HCT116 (cell line): Measurements from ENCODE around the gene SCG5. TPM values are rescaled to one million over a fixed set of nuclear protein-coding genes. Genes with fewer than 3 reads are reported as not detected.

ENCODE experiments used
- ATAC-seq: fragments of 200-7000 bp; cut with Tn5 transposase; 2 replicates; pipeline ENCODE4 v1.9.1; 2020; ENCODE audit warnings: mild to moderate bottlenecking, moderate library complexity
- BruUV-seq: library from RNA; stranded (reverse); fragments of 400-500 nt; replicated peaks from 2 replicates; lab custom pipeline; 2021; lab: Mats Ljungman, UMichigan
- CTCF ChIA-PET: fragments of 300-600 bp; sonication (Branson Sonifier 250); formaldehyde crosslinking; loops from one replicate; lab custom pipeline; 2021; ENCODE audit warnings: antibody characterized with exemption; lab: Charles Lee
- POLR2A ChIA-PET: fragments of 300-600, 350-600 bp; sonication (Branson Sonifier 250); formaldehyde crosslinking; loops from one replicate; lab custom pipeline; 2021; ENCODE audit warnings: antibody characterized with exemption; lab: Charles Lee
- RAD21 ChIA-PET, 2 experiments: fragments of 300-600 bp; sonication (Branson Sonifier 250); formaldehyde crosslinking; loops; one replicate each; lab custom pipeline; 2023; ENCODE audit warnings: low total read pairs in 2 of 2; ENCODE audit not compliant: uncharacterized antibody in 2 of 2, unreplicated experiment in 2 of 2, low non-redundant PET in 1 of 2; lab: Charles Lee
- DNase-seq: peaks from one replicate; pipeline ENCODE4 v3.0.0-alpha.2; 2010; ENCODE audit warnings: low read depth, low spot score
- H2AFZ ChIP-seq: fragments of 200-600 bp; shearing (Covaris generic), sonication (generic); 2 replicates; pipeline ENCODE4 v1.6.1; 2017; ENCODE audit warnings: low read depth, mixed run types, mixed read lengths, antibody characterized with exemption, low read length; ENCODE audit not compliant: poor library complexity, severe bottlenecking
- H3K27ac ChIP-seq: 2 replicates; pipeline ENCODE4 v1.5.1; 2012; ENCODE audit warnings: low read depth, low read length
- H3K27me3 ChIP-seq: fragments of 200-600 bp; sonication (generic); 2 replicates; pipeline ENCODE4 v1.6.1; 2016; ENCODE audit warnings: mixed run types, low read length, mixed read lengths; ENCODE audit not compliant: insufficient read depth
- H3K36me3 ChIP-seq, 2 experiments: fragments of 200-500 bp in 1 of 2; fragments of 200-600 bp in 1 of 2; sonication (Bioruptor generic) in 1 of 2; sonication (generic) in 1 of 2; 2 replicates each; pipeline versions ENCODE4 v1.5.1 to v1.6.1; 2014 to 2016; ENCODE audit warnings: low read length in 2 of 2, inconsistent platforms in 1 of 2, mixed read lengths in 1 of 2, mixed run types in 1 of 2; ENCODE audit not compliant: insufficient read depth in 2 of 2, control insufficient read depth in 1 of 2
- H3K4me1 ChIP-seq, 2 experiments: fragments of 200-600 bp in 1 of 2; sonication (generic) in 1 of 2; 2 replicates each; pipeline versions ENCODE4 v1.5.1 to v1.6.1; 2012 to 2017; ENCODE audit warnings: low read length in 2 of 2, inconsistent platforms in 1 of 2, mild to moderate bottlenecking in 1 of 2, mixed read lengths in 1 of 2, mixed run types in 1 of 2, moderate library complexity in 1 of 2; ENCODE audit not compliant: insufficient read depth in 2 of 2, control insufficient read depth in 1 of 2
- H3K4me2 ChIP-seq: fragments of 200-600 bp; sonication (generic); 2 replicates; pipeline ENCODE4 v1.6.1; 2017; ENCODE audit warnings: mixed run types, low read length, mixed read lengths
- H3K4me3 ChIP-seq, 2 experiments: fragments of 200-600 bp in 1 of 2; sonication (generic) in 1 of 2; replicated peaks in 1 of 2; 2 replicates each; pipeline ENCODE4 v1.5.1; 2011 to 2016; ENCODE audit warnings: low read length in 2 of 2, control low read depth in 1 of 2, low read depth in 1 of 2, mild to moderate bottlenecking in 1 of 2, mixed read lengths in 1 of 2, mixed run types in 1 of 2
- H3K79me2 ChIP-seq: fragments of 200-600 bp; sonication (generic); 2 replicates; pipeline ENCODE4 v1.6.1; 2017; ENCODE audit warnings: mild to moderate bottlenecking, mixed run types, low read length, moderate library complexity, mixed read lengths; ENCODE audit not compliant: insufficient read depth
- H3K9ac ChIP-seq: fragments of 200-600 bp; sonication (generic); 2 replicates; pipeline ENCODE4 v1.6.1; 2016; ENCODE audit warnings: low read length, mixed read lengths
- H3K9me2 ChIP-seq: fragments of 200-600 bp; sonication (generic), shearing (Covaris generic); 2 replicates; pipeline ENCODE4 v1.6.1; 2017; ENCODE audit warnings: mixed run types, mild to moderate bottlenecking, moderate library complexity; ENCODE audit not compliant: insufficient read depth
- H3K9me3 ChIP-seq, 2 experiments: fragments of 200-500 bp in 1 of 2; fragments of 200-600 bp in 1 of 2; sonication (Bioruptor generic) in 1 of 2; sonication (generic) in 1 of 2; 2 replicates each; pipeline ENCODE4 v1.6.1; 2014 to 2017; ENCODE audit warnings: low read length in 2 of 2, mixed read lengths in 2 of 2, inconsistent platforms in 1 of 2, low read depth in 1 of 2, mild to moderate bottlenecking in 1 of 2, mixed run types in 1 of 2, moderate library complexity in 1 of 2; ENCODE audit not compliant: control insufficient read depth in 1 of 2, insufficient read depth in 1 of 2
- H4K20me1 ChIP-seq: fragments of 200-600 bp; sonication (generic), shearing (Covaris generic); 2 replicates; pipeline ENCODE4 v1.6.1; 2017; ENCODE audit warnings: mixed run types, mild to moderate bottlenecking, moderate library complexity; ENCODE audit not compliant: insufficient read depth
- CBX3 ChIP-seq: IDR thresholded peaks from 2 replicates; pipeline ENCODE4 v1.6.1; 2012; ENCODE audit warnings: low read depth
- JUND ChIP-seq: IDR thresholded peaks from 2 replicates; pipeline ENCODE4 v1.6.1; 2012
- POLR2AphosphoS5 ChIP-seq: IDR thresholded peaks from 2 replicates; pipeline ENCODE4 v1.6.1; 2011; ENCODE audit warnings: mild to moderate bottlenecking, low read depth, low read length, moderate library complexity
- RAD21 ChIP-seq: IDR thresholded peaks from 2 replicates; pipeline ENCODE4 v1.6.1; 2012; ENCODE audit warnings: low read depth, mild to moderate bottlenecking
- SIN3A ChIP-seq: IDR thresholded peaks from 2 replicates; pipeline ENCODE4 v1.6.1; 2012; ENCODE audit warnings: low read depth
- SRF ChIP-seq: IDR thresholded peaks from 2 replicates; pipeline ENCODE4 v1.6.1; 2012; ENCODE audit warnings: low read depth
- TCF7L2 ChIP-seq: IDR thresholded peaks from 2 replicates; pipeline ENCODE4 v1.7.0; 2011; ENCODE audit warnings: borderline replicate concordance, inconsistent platforms; ENCODE audit not compliant: insufficient read depth, insufficient read length; ENCODE audit errors: extremely low read depth
- ZFX ChIP-seq: fragments of 450-650 bp; IDR thresholded peaks from 2 replicates; pipeline ENCODE4 v1.6.1; 2017
- intact Hi-C: fragments of 100-400 bp; cut with micrococcal nuclease; formaldehyde crosslinking; loops from 2 replicates; pipeline ENCODE4 v1.10.0; 2022
- total RNA-seq: library from RNA; stranded (reverse); gene quantifications from one replicate; pipeline ENCODE4 v1.2.1, GENCODE V29; 2021; ENCODE audit not compliant: unreplicated experiment
- TF ChIP-seq, protein P1 (sequence below): IDR thresholded peaks from 2 replicates; pipeline ENCODE4 v1.6.1; 2012
- TF ChIP-seq, protein P2 (sequence below): IDR thresholded peaks from 2 replicates; pipeline ENCODE4 v1.6.1; 2012; ENCODE audit warnings: low read depth
- TF ChIP-seq, protein P3 (sequence below): IDR thresholded peaks from 2 replicates; pipeline ENCODE4 v1.6.1; 2011; ENCODE audit warnings: mild to moderate bottlenecking, low read length, moderate library complexity; ENCODE audit not compliant: insufficient replicate concordance; ENCODE audit errors: extremely low read depth

Gene SCG5
- total RNA-seq, 1 experiment from 2014 or later = 1.7 TPM

DNA sequence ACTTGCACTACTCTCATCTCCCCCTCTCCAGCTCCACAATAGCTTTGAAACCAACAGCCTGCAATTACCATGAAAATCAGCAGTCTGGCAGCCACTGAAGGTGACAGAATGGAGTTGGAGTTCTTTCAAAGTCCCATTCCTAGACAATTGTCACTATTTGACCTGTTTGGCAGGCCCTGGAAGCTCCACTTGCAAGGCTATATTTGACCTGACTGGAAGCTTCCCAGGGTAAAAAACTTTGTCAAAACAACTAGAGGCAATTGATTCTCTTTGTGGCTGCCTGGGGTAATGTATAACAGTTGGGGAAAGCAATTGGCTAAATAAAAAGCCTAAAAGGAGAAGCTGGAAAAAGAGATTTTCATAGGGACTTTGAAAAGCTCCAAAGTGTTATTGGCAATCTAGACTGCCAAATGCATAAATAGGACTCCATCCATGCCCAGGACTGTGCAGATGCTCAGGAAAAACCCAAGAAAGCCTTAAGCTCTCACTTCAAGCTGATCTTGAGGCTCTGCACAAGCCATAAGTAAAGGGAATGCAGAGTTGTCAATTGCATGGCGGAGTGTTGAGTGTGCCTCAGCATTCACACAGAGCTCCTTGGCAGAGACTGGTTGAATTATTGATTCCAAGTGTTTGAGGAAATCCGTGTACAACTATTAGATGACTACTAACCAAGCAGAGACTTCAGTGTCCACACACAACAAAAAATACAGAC is 94.6 kb downstream of the SCG5 start:
- POLR2A ChIA-PET = no interaction called here
- H3K27me3 ChIP-seq = no peaks in the 10 kb centered on the region
- H3K79me2 ChIP-seq = no peaks in the 10 kb centered on the region
- H4K20me1 ChIP-seq = no peaks in the 10 kb centered on the region
- no peaks in the 10 kb centered on the region for H3K9me3 ChIP-seq
- no peak for DNase-seq
- no peak overlapping the region for H3K27ac ChIP-seq
- ATAC-seq = no peak
- peaks cover under 1 to 4% of the 10 kb centered on the region in 2 experiments; a peak in 3 of 4 replicates for H3K4me1 ChIP-seq
- CTCF ChIA-PET = no interaction called here
- no peaks in the 10 kb centered on the region for H3K36me3 ChIP-seq
- TF ChIP-seq, protein P1, sequence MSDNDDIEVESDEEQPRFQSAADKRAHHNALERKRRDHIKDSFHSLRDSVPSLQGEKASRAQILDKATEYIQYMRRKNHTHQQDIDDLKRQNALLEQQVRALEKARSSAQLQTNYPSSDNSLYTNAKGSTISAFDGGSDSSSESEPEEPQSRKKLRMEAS = no peak
- TF ChIP-seq, protein P2, sequence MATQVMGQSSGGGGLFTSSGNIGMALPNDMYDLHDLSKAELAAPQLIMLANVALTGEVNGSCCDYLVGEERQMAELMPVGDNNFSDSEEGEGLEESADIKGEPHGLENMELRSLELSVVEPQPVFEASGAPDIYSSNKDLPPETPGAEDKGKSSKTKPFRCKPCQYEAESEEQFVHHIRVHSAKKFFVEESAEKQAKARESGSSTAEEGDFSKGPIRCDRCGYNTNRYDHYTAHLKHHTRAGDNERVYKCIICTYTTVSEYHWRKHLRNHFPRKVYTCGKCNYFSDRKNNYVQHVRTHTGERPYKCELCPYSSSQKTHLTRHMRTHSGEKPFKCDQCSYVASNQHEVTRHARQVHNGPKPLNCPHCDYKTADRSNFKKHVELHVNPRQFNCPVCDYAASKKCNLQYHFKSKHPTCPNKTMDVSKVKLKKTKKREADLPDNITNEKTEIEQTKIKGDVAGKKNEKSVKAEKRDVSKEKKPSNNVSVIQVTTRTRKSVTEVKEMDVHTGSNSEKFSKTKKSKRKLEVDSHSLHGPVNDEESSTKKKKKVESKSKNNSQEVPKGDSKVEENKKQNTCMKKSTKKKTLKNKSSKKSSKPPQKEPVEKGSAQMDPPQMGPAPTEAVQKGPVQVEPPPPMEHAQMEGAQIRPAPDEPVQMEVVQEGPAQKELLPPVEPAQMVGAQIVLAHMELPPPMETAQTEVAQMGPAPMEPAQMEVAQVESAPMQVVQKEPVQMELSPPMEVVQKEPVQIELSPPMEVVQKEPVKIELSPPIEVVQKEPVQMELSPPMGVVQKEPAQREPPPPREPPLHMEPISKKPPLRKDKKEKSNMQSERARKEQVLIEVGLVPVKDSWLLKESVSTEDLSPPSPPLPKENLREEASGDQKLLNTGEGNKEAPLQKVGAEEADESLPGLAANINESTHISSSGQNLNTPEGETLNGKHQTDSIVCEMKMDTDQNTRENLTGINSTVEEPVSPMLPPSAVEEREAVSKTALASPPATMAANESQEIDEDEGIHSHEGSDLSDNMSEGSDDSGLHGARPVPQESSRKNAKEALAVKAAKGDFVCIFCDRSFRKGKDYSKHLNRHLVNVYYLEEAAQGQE = no peak
- TF ChIP-seq POLR2AphosphoS5 (no peak), ZFX (no peak), CBX3 (no peak), TCF7L2 (no peak), SRF (no peak), SIN3A (no peak), JUND (no peak), RAD21 (no peak)
- TF ChIP-seq, protein P3, sequence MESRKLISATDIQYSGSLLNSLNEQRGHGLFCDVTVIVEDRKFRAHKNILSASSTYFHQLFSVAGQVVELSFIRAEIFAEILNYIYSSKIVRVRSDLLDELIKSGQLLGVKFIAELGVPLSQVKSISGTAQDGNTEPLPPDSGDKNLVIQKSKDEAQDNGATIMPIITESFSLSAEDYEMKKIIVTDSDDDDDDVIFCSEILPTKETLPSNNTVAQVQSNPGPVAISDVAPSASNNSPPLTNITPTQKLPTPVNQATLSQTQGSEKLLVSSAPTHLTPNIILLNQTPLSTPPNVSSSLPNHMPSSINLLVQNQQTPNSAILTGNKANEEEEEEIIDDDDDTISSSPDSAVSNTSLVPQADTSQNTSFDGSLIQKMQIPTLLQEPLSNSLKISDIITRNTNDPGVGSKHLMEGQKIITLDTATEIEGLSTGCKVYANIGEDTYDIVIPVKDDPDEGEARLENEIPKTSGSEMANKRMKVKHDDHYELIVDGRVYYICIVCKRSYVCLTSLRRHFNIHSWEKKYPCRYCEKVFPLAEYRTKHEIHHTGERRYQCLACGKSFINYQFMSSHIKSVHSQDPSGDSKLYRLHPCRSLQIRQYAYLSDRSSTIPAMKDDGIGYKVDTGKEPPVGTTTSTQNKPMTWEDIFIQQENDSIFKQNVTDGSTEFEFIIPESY = no peak
- intact Hi-C loops = no loop called here
- H3K9ac ChIP-seq = no peak overlapping the region
- no TSS peak for BruUV-seq
- no peak overlapping the region for H3K4me2 ChIP-seq
- H3K4me3 ChIP-seq = no peak overlapping the region
- no peak overlapping the region for H2AFZ ChIP-seq
- H3K9me2 ChIP-seq = no peaks in the 10 kb centered on the region
- RAD21 ChIA-PET = no interaction called here
